ENCODE results near the gene PAPPA. TPM values are rescaled to one million over a fixed set of nuclear protein-coding genes. Genes with fewer than 3 reads are reported as not detected.

PAPPA gene
- total RNA-seq, 2 donors from 2014 or later, result not detected

- Mint-ChIP-seq H3K36me3 (ENCODE audit: insufficient read depth in 2 of 2) (no peaks in the 10 kb centered on the region), H3K27me3 (ENCODE audit: low read depth) (no peaks in the 10 kb centered on the region), H3K9me3 (peaks cover 0 to 2% of the 10 kb centered on the region in 2 donors), H3K4me1 (ENCODE audit: low read depth) (no peaks in the 10 kb centered on the region), H3K27ac (no peak overlapping the region), H3K4me3 (no peak overlapping the region)
- ATAC-seq (replicated peaks in 1 of 2), result no peak
- no peak for DNase-seq
Observed at GRCh38 chr9:116234081-116234480, 80.5 kb downstream of the PAPPA start.

GRCh38 chr9:116236979-116237378 lies 83.4 kb downstream of the PAPPA start:
- no peak overlapping the region for H3K4me3 Mint-ChIP-seq

GRCh38 chr9:116237456-116237855 lies 83.9 kb downstream of the PAPPA start:
- ATAC-seq (replicated peaks in 1 of 2), result no peak
- Mint-ChIP-seq H3K4me1 (ENCODE audit: low read depth) (no peaks in the 10 kb centered on the region), H3K36me3 (ENCODE audit: insufficient read depth in 2 of 2) (no peaks in the 10 kb centered on the region), H3K4me3 (no peak overlapping the region), H3K27me3 (ENCODE audit: low read depth) (no peaks in the 10 kb centered on the region), H3K27ac (no peak overlapping the region), H3K9me3 (peaks cover 0 to 2% of the 10 kb centered on the region in 2 donors)
- no peak for DNase-seq

More at GRCh38 chr9:116236979-116237378, 83.4 kb downstream of the PAPPA start:
- H3K4me1 Mint-ChIP-seq (ENCODE audit: low read depth), result no peaks in the 10 kb centered on the region
- DNase-seq, result no peak
- peaks cover 0 to 2% of the 10 kb centered on the region in 2 donors for H3K9me3 Mint-ChIP-seq
- H3K27ac Mint-ChIP-seq, result no peak overlapping the region
- H3K27me3 Mint-ChIP-seq (ENCODE audit: low read depth), result no peaks in the 10 kb centered on the region
- ATAC-seq (replicated peaks in 1 of 2), result no peak
- no peaks in the 10 kb centered on the region for H3K36me3 Mint-ChIP-seq (ENCODE audit: insufficient read depth in 2 of 2)

GRCh38 chr9:116238225-116238624 lies 84.6 kb downstream of the PAPPA start:
- DNase-seq (no peak), ATAC-seq (replicated peaks in 1 of 2) (no peak)
- Mint-ChIP-seq H3K27ac (no peak overlapping the region), H3K4me1 (ENCODE audit: low read depth) (no peaks in the 10 kb centered on the region), H3K36me3 (ENCODE audit: insufficient read depth in 2 of 2) (no peaks in the 10 kb centered on the region), H3K4me3 (no peak overlapping the region), H3K9me3 (peaks cover 0 to 2% of the 10 kb centered on the region in 2 donors), H3K27me3 (ENCODE audit: low read depth) (no peaks in the 10 kb centered on the region)

GRCh38 chr9:116238776-116239340 lies 85.3 kb downstream of the PAPPA start:
- no peak overlapping the region for H3K27ac Mint-ChIP-seq
- no peaks in the 10 kb centered on the region for H3K27me3 Mint-ChIP-seq (ENCODE audit: low read depth)
- H3K36me3 Mint-ChIP-seq (ENCODE audit: insufficient read depth in 2 of 2), result no peaks in the 10 kb centered on the region
- no peak overlapping the region for H3K4me3 Mint-ChIP-seq
- DNase-seq (no peak), ATAC-seq (replicated peaks in 1 of 2) (no peak)
- H3K4me1 Mint-ChIP-seq (ENCODE audit: low read depth), result no peaks in the 10 kb centered on the region
- H3K9me3 Mint-ChIP-seq, result peaks cover 0 to 2% of the 10 kb centered on the region in 2 donors

- Mint-ChIP-seq H3K4me1 (ENCODE audit: low read depth) (no peaks in the 10 kb centered on the region), H3K4me3 (no peak overlapping the region), H3K27ac (peak overlapping the region; percentile 52), H3K36me3 (ENCODE audit: insufficient read depth in 2 of 2) (no peaks in the 10 kb centered on the region), H3K9me3 (no peaks in the 10 kb centered on the region), H3K27me3 (ENCODE audit: low read depth) (no peaks in the 10 kb centered on the region)
- DNase-seq (no peak), ATAC-seq (replicated peaks in 1 of 2) (no peak)
Observed at GRCh38 chr9:116243708-116244107, 90.1 kb downstream of the PAPPA start.

GRCh38 chr9:116247284-116247683 lies 93.7 kb downstream of the PAPPA start:
- Mint-ChIP-seq H3K4me1 (ENCODE audit: low read depth) (no peaks in the 10 kb centered on the region), H3K36me3 (ENCODE audit: insufficient read depth in 2 of 2) (no peaks in the 10 kb centered on the region), H3K4me3 (no peak overlapping the region), H3K27ac (no peak overlapping the region), H3K9me3 (peaks cover 0 to 4% of the 10 kb centered on the region in 2 donors), H3K27me3 (ENCODE audit: low read depth) (no peaks in the 10 kb centered on the region)
- no peak for DNase-seq
- ATAC-seq (replicated peaks in 1 of 2), result no peak

- DNase-seq (no peak), ATAC-seq (replicated peaks in 1 of 2) (no peak)
- no peaks in the 10 kb centered on the region for H3K36me3 Mint-ChIP-seq (ENCODE audit: insufficient read depth in 2 of 2)
- H3K27me3 Mint-ChIP-seq (ENCODE audit: low read depth), result no peaks in the 10 kb centered on the region
- H3K4me1 Mint-ChIP-seq (ENCODE audit: low read depth), result no peaks in the 10 kb centered on the region
- no peak overlapping the region for H3K27ac Mint-ChIP-seq
- H3K9me3 Mint-ChIP-seq, result peaks cover 0 to 4% of the 10 kb centered on the region in 2 donors
- H3K4me3 Mint-ChIP-seq, result no peak overlapping the region
Observed at GRCh38 chr9:116247791-116248374, 94.3 kb downstream of the PAPPA start.

GRCh38 chr9:116250891-116251290 lies 97.3 kb downstream of the PAPPA start:
- DNase-seq (no peak), ATAC-seq (replicated peaks in 1 of 2) (no peak)
- peaks cover 0 to 4% of the 10 kb centered on the region in 2 donors for H3K9me3 Mint-ChIP-seq
- no peaks in the 10 kb centered on the region for H3K27me3 Mint-ChIP-seq (ENCODE audit: low read depth)
- H3K36me3 Mint-ChIP-seq (ENCODE audit: insufficient read depth in 2 of 2), result no peaks in the 10 kb centered on the region
- H3K27ac Mint-ChIP-seq, result no peak overlapping the region
- H3K4me1 Mint-ChIP-seq (ENCODE audit: low read depth), result no peaks in the 10 kb centered on the region
- no peak overlapping the region for H3K4me3 Mint-ChIP-seq

- no peak for DNase-seq
- Mint-ChIP-seq H3K4me1 (ENCODE audit: low read depth) (no peaks in the 10 kb centered on the region), H3K36me3 (ENCODE audit: insufficient read depth in 2 of 2) (no peaks in the 10 kb centered on the region), H3K27ac (no peak overlapping the region), H3K9me3 (peaks cover 0 to 6% of the 10 kb centered on the region in 2 donors), H3K27me3 (ENCODE audit: low read depth) (no peaks in the 10 kb centered on the region), H3K4me3 (no peak overlapping the region)
- no peak for ATAC-seq (replicated peaks in 1 of 2)
Observed at GRCh38 chr9:116251366-116251765, 97.8 kb downstream of the PAPPA start.

- ATAC-seq (replicated peaks in 1 of 2) (no peak), DNase-seq (no peak)
- Mint-ChIP-seq H3K4me3 (no peak overlapping the region), H3K27me3 (ENCODE audit: low read depth) (no peaks in the 10 kb centered on the region), H3K4me1 (ENCODE audit: low read depth) (no peaks in the 10 kb centered on the region), H3K9me3 (peaks cover 0 to 1% of the 10 kb centered on the region in 2 donors), H3K36me3 (ENCODE audit: insufficient read depth in 2 of 2) (no peaks in the 10 kb centered on the region), H3K27ac (no peak overlapping the region)
Observed at GRCh38 chr9:116260531-116260930, 106.9 kb downstream of the PAPPA start.

GRCh38 chr9:116262448-116262847 lies 108.9 kb downstream of the PAPPA start:
- ATAC-seq (replicated peaks in 1 of 2) (no peak), DNase-seq (no peak)
- Mint-ChIP-seq H3K9me3 (no peaks in the 10 kb centered on the region), H3K27ac (no peak overlapping the region), H3K4me1 (ENCODE audit: low read depth) (no peaks in the 10 kb centered on the region), H3K27me3 (ENCODE audit: low read depth) (no peaks in the 10 kb centered on the region), H3K4me3 (no peak overlapping the region), H3K36me3 (ENCODE audit: insufficient read depth in 2 of 2) (no peaks in the 10 kb centered on the region)

GRCh38 chr9:116264361-116264760 lies 110.8 kb downstream of the PAPPA start:
- Mint-ChIP-seq H3K36me3 (ENCODE audit: insufficient read depth in 2 of 2) (no peaks in the 10 kb centered on the region), H3K4me3 (no peak overlapping the region), H3K4me1 (ENCODE audit: low read depth) (no peaks in the 10 kb centered on the region), H3K9me3 (no peaks in the 10 kb centered on the region), H3K27ac (no peak overlapping the region), H3K27me3 (ENCODE audit: low read depth) (no peaks in the 10 kb centered on the region)
- ATAC-seq (replicated peaks in 1 of 2) (no peak), DNase-seq (no peak)

- ATAC-seq (replicated peaks in 1 of 2) (no peak), DNase-seq (no peak)
- no peaks in the 10 kb centered on the region for H3K36me3 Mint-ChIP-seq (ENCODE audit: insufficient read depth in 2 of 2)
- H3K9me3 Mint-ChIP-seq, result peaks cover 0 to 2% of the 10 kb centered on the region in 2 donors
- no peaks in the 10 kb centered on the region for H3K27me3 Mint-ChIP-seq (ENCODE audit: low read depth)
- H3K27ac Mint-ChIP-seq, result no peak overlapping the region
- H3K4me1 Mint-ChIP-seq (ENCODE audit: low read depth), result no peaks in the 10 kb centered on the region
- H3K4me3 Mint-ChIP-seq, result no peak overlapping the region
Observed at GRCh38 chr9:116267021-116267420, 113.4 kb downstream of the PAPPA start.

All from activated T-cell treated with anti-CD3 and anti-CD28 coated beads, Interleukin-2, amount 50 U/mL, for 72 hours (primary cell).